Measurements from ENCODE around the gene CAB39. TPM values are rescaled to one million over a fixed set of nuclear protein-coding genes. Genes with fewer than 3 reads are reported as not detected.
A peak's percentile ranks its signal among the peaks of the same experiment; 100 is the strongest.

The CAB39 gene
- polyA plus RNA-seq, 3 donors, result 33.1 to 53.8 (median 38.3) TPM

DNA sequence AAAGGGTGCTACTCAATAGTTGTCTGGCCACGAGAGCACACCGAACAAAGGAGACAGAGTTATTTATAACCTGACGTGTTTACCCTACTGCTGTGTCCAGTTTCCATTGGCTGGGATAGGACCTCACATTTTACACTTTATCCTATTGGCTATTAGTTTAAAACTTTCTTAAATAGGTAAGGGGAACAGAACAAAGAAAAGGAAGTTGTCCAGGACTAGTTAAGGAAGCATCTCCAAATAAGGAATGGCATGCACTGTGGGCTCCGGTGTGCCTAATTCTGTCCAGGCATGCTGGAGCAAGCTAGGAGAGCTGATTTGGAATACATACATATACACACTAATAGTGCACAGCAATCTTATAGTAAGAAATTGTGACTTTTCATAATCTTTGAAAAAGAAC, 72.2 kb downstream of the CAB39 start:
- Mint-ChIP-seq H3K4me3 (no peak overlapping the region), H3K4me1 (peaks cover 27% of the 10 kb centered on the region), H3K27me3 (ENCODE audit: low read depth in 3 of 3) (peaks cover 0 to 1% (median 0%) of the 10 kb centered on the region in 3 donors), H3K36me3 (peaks cover 62 to 82% of the 10 kb centered on the region in 2 donors), H3K9me3 (peaks cover 11 to 18% (median 13%) of the 10 kb centered on the region in 7 donors), H3K27ac (peak overlapping the region in 1 of 7 donors; percentile 40)
- Histone ChIP-seq H3K4me2 (replicated peaks; ENCODE audit: extremely low read depth, low read length, poor library complexity, severe bottlenecking) (no peak overlapping the region), H3K27me3 (ENCODE audit: control insufficient read depth in 2 of 2, insufficient read depth in 2 of 2, low read length in 2 of 2) (no peaks in the 10 kb centered on the region), H2AFZ (ENCODE audit: insufficient read depth, low read depth, low read length, poor library complexity, severe bottlenecking) (no peak overlapping the region), H3K27ac (ENCODE audit: low read depth in 1 of 2, low read length in 2 of 2) (peak overlapping the region in 1 of 2 donors; percentile 7), H3K4me1 (ENCODE audit: control insufficient read depth in 1 of 2, insufficient read depth in 2 of 2, low read length in 2 of 2) (peaks cover 9 to 15% of the 10 kb centered on the region in 2 donors), H3K9me3 (replicated peaks in 1 of 2; ENCODE audit: control insufficient read depth in 1 of 2, insufficient read depth in 1 of 2, low read length in 2 of 2) (peaks cover 0 to 12% of the 10 kb centered on the region in 2 donors), H3K36me3 (replicated peaks in 1 of 2; ENCODE audit: control insufficient read depth in 1 of 2, insufficient read depth in 2 of 2, low read length in 2 of 2) (peaks cover 23 to 73% of the 10 kb centered on the region in 2 donors), H3K4me3 (replicated peaks in 1 of 3; ENCODE audit: low read depth in 2 of 3, low read length in 3 of 3) (no peak overlapping the region), H4K20me1 (ENCODE audit: insufficient read depth, low read length) (peaks cover 98% of the 10 kb centered on the region), H3K79me2 (ENCODE audit: insufficient read depth, low read length) (peaks cover 97% of the 10 kb centered on the region), H3K9ac (ENCODE audit: insufficient read depth, low read length, poor library complexity, severe bottlenecking) (no peak overlapping the region)
- 93% methylated on average over 2 of the region's 4 CpGs for WGBS (ENCODE audit: insufficient coverage)
- DNase-seq, result no peak
- intact Hi-C loops (cut with micrococcal nuclease), result no loop called here
- TF ChIP-seq, protein P1, sequence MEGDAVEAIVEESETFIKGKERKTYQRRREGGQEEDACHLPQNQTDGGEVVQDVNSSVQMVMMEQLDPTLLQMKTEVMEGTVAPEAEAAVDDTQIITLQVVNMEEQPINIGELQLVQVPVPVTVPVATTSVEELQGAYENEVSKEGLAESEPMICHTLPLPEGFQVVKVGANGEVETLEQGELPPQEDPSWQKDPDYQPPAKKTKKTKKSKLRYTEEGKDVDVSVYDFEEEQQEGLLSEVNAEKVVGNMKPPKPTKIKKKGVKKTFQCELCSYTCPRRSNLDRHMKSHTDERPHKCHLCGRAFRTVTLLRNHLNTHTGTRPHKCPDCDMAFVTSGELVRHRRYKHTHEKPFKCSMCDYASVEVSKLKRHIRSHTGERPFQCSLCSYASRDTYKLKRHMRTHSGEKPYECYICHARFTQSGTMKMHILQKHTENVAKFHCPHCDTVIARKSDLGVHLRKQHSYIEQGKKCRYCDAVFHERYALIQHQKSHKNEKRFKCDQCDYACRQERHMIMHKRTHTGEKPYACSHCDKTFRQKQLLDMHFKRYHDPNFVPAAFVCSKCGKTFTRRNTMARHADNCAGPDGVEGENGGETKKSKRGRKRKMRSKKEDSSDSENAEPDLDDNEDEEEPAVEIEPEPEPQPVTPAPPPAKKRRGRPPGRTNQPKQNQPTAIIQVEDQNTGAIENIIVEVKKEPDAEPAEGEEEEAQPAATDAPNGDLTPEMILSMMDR (IDR thresholded peaks at IDR 0.05), result no peak

DNA sequence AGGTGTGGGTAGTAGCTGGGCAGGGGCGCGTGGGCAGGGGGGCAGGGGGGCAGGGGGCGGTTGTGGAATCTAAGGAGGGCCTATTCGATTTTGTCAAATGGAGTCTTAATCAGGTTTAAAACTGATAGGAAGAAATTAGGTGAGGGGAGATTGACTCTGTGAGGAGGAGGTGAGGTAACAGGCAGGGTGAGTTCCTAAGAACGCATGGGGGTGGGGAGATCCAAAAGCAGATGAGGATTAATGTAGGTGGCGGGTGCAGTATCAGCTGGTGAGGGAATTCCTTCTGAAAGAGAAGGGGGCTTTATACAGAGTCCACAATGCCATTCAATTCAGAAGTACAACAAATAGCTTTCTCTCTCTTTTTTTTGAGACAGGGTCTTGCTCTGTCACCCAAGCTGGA, 72.7 kb downstream of the CAB39 start:
- peaks cover 0 to 12% of the 10 kb centered on the region in 2 donors for H3K9me3 ChIP-seq (replicated peaks in 1 of 2; ENCODE audit: control insufficient read depth in 1 of 2, insufficient read depth in 1 of 2, low read length in 2 of 2)
- peak overlapping the region in 1 of 2 donors; percentile 35 for H3K27ac ChIP-seq (ENCODE audit: low read depth in 1 of 2, low read length in 2 of 2)
- Mint-ChIP-seq H3K4me3 (no peak overlapping the region), H3K27me3 (ENCODE audit: low read depth in 3 of 3) (peaks cover 0 to 1% (median 0%) of the 10 kb centered on the region in 3 donors), H3K27ac (peak overlapping the region in 3 of 7 donors; percentile 32 to 86 (median 86)), H3K36me3 (peaks cover 63 to 82% of the 10 kb centered on the region in 2 donors), H3K9me3 (peaks cover 11 to 18% (median 13%) of the 10 kb centered on the region in 7 donors), H3K4me1 (peaks cover 31% of the 10 kb centered on the region)
- H3K4me1 ChIP-seq (ENCODE audit: control insufficient read depth in 1 of 2, insufficient read depth in 2 of 2, low read length in 2 of 2), result peaks cover 9 to 15% of the 10 kb centered on the region in 2 donors
- H3K36me3 ChIP-seq (replicated peaks in 1 of 2; ENCODE audit: control insufficient read depth in 1 of 2, insufficient read depth in 2 of 2, low read length in 2 of 2), result peaks cover 22 to 73% of the 10 kb centered on the region in 2 donors
- intact Hi-C loops (cut with micrococcal nuclease), result no loop called here
- 100% methylated on average over 1 of the region's 6 CpGs for WGBS (ENCODE audit: insufficient coverage)
- H4K20me1 ChIP-seq (ENCODE audit: insufficient read depth, low read length), result peaks cover 98% of the 10 kb centered on the region
- H3K9ac ChIP-seq (ENCODE audit: insufficient read depth, low read length, poor library complexity, severe bottlenecking), result no peak overlapping the region
- no peak for DNase-seq
- H2AFZ ChIP-seq (ENCODE audit: insufficient read depth, low read depth, low read length, poor library complexity, severe bottlenecking), result no peak overlapping the region
- H3K79me2 ChIP-seq (ENCODE audit: insufficient read depth, low read length), result peaks cover 97% of the 10 kb centered on the region
- TF ChIP-seq, protein P1 (IDR thresholded peaks at IDR 0.05), result no peak
- no peaks in the 10 kb centered on the region for H3K27me3 ChIP-seq (ENCODE audit: control insufficient read depth in 2 of 2, insufficient read depth in 2 of 2, low read length in 2 of 2)
- no peak overlapping the region for H3K4me2 ChIP-seq (replicated peaks; ENCODE audit: extremely low read depth, low read length, poor library complexity, severe bottlenecking)
- H3K4me3 ChIP-seq (replicated peaks in 1 of 3; ENCODE audit: low read depth in 2 of 3, low read length in 3 of 3), result no peak overlapping the region
